ENCODE data around the gene IL26.
"Not testable (repeated sequence)": the region's sequence is repeated elsewhere in the genome, so short reads cannot be mapped to it uniquely, and the experiment has no call there.

The IL26 gene

DNA sequence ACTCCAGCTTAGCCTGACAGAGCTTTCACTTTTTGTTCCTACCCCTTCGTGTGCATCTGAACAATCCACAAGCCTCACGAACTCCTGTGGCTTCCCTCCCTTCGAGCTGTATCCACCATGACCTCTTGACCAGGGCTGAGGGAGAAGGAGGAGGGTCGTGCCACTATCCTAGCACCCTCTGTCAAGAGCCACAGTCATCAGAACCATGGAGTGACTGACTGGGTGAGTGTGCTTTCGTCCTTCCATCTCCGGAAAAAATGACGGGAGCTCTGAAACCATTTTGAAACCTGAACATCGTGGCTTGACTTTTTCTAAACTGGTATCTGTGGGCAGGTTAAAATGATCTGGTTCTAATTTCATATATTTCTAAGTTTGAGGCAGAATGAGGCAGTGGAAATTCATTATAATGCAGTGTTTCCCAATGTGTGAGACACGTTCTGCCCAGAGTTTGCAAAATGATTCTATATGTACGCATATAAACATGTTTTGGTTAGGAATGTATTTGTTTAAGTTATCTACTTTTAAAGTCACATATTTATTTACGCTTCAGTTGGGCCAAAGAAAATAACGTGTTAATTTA, 27.0 kb downstream of the IL26 start:
- no peak for DNase-seq (ENCODE audit: low read depth)

DNA sequence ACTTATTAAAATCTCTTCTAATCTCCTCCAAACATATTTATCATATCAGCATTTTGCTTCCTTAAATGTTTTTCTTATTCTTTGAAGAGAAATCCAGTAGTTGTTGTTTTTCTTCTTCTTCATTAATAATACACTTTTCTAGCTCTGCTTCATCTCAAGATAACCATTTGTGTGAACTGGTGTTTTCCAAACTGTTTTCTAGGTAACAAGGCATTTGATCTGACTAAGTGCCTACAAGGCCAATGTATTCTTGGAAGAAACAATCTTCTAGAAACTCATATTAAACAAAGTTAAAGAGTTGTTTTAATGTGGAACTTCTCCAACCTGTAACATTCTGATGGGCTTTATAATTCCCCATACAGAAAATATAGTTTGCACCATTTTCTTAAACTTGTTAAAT, 35.3 kb downstream of the IL26 start:
- no peak for DNase-seq (ENCODE audit: low read depth)

DNA sequence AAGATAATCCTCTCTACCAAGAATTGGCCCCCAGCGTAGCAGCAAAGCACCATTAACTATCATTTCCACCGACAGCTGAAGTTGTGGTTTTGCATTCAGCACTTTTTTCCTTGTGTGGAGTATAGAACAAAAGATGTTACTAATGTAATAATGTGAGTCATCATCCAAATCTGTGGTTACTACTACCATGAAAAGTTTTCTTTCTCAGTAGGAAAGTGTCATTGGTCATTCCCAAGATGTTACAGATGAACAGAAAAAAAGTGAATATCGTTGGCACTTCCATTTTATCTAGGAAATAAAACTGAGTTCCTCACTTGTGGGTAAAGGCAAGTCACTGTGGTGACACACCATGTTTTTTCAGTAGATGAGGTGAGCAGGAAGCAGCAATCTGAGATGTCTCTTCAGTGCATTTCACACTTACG, 35.8 kb downstream of the IL26 start:
- no peak for DNase-seq (ENCODE audit: low read depth)

DNA sequence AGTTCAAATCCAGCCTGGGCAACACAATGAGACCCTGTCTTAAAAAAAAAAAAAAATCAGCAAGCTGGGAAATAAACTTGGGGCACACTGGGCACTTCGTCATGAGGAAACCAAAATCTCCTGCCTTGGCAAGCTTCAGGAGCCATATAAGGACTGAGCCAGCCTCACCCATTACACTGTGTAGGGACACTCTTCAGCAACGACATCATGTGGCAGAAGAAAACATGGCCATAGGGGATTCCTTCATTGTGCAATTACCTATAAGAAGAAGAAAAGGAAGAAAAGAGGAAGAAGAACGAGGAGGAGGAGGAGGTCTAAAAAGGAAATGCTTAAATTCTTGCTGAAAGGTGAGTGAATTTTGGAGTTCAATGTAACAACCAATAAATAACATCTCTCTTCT, 40.0 kb downstream of the IL26 start:
- DNase-seq (ENCODE audit: low read depth): no peak

DNA sequence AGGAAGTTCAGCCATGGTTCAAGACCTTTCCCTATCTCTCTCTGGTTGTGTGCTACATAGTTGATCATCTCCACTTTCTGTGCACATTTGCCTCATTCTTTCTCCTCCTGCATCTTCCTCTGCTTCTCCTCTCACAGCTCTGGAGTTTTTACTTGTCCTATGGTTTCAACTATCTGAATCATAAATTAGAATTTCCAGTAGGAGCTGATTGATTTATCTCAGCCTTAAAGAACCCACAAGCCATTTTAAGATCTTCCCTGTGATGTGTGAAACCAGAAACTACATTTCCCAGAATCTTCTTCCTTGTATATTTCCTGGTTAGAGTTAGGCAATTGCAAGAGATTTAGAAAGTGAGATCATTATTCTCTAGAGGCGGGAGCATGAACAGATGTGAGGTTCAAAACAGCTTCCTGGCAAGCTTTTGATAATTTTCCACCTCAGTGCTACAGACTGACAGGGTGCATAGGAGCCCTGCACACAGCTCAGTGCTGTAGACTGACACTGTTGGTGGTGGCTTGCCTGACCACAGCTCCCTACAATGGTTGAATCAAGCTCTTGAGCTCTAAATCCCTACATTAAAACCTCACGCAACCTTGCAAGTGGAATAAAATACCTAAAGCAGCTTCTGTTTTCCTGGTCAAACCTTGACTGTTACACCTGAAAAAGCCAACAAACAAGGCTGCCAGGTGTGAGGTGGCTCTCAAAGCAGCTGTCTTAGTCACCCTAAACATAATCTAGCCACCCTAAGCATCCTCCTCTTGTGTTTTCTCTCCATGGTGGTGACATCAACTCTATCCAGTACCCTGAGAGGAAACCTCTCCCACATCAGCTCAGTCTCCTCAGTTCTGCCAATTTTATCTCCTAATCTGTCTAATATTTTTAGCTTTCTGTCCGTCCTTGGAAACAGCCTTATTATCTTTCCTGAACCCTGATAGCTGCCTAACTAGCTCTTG, 44.5 kb downstream of the IL26 start:
- DNase-seq (ENCODE audit: low read depth): no peak

DNA sequence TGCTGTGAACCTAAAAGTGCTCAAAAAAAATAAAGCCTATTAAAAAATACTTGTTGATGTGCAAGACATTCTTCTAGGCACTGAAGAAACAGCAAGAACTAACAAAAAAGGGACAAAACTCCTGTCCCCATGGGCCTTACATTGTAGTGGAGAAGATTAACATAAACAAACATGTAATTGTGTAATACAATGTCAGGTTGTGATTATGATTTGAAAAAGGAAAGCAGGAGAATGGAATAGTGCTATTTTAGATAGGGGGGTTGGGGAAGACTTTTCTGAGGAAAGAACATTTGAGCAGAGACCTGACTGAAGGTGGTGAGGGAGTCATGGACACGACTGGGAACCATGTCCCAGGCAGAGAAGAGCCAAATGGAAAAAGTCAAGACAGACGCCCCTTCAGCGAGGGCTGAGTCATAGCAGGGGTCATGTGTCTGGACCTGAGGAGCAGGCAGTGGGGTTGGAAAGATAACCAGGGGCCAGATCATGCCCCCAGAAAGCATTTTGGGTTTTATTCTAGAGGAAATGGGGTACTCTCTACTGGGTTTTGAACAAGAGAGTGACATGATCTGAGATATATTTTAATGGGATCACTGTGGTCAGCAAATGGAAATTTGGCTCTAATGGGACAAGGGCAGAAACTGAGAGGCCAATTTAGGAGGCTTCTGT, 46.7 kb downstream of the IL26 start:
- DNase-seq (ENCODE audit: low read depth): no peak

DNA sequence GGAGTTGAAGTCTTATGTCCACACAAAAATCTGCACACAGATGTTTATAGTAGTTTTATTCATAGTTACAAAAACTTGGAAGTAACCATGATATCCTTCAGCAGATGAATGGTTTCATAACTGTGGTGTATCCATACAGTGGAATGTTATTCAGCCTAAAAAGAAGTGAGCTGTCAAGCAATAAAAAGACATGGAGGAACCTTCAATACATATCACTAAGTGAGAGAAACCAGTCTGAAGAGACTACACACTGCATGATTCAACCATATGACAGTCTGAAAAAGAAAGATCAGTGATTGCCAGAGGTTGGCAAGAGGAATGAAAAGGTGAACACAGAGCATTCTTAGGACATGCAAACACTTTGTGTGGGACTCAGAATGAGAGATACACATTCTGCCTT, 47.4 kb downstream of the IL26 start:
- DNase-seq (ENCODE audit: low read depth): no peak

DNA sequence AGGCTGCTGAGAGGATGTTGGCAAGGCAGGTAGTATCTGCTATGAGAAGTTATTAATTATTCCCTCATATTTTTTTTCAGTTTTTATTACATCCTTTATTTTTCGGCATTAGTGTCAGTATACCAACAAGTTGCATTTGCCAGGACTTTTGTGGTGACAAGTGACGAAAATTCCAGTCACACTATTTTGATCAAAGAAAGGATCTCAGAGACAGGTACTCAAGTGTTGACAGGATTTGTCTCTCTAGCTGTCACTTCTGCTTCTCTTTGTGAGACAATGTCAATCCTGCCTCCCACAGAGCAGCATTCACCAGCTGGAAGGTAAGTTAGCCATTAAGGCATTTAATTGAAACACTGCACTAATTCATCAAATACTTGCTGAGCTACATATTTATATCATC, 48.0 kb downstream of the IL26 start:
- DNase-seq (ENCODE audit: low read depth): no peak

DNA sequence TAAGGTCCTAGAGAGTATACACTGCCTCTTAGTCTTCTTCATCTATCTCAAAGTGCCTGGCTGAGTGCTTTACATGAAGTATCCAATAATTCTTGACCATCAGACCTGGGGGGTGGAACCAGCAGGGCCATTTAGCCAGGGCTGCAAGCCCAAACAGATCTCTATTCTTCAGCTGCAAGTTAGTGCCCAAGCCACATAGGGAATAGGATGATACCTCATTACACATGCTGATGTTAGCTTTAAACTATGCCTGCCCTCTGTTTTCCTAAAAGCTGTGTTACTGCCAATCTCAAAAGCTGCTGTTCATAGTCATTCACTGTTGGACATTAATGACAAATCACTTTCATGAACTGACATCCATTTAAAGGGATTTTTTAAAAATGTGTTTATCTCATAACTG, 49.4 kb downstream of the IL26 start:
- DNase-seq (ENCODE audit: low read depth): no peak

DNA sequence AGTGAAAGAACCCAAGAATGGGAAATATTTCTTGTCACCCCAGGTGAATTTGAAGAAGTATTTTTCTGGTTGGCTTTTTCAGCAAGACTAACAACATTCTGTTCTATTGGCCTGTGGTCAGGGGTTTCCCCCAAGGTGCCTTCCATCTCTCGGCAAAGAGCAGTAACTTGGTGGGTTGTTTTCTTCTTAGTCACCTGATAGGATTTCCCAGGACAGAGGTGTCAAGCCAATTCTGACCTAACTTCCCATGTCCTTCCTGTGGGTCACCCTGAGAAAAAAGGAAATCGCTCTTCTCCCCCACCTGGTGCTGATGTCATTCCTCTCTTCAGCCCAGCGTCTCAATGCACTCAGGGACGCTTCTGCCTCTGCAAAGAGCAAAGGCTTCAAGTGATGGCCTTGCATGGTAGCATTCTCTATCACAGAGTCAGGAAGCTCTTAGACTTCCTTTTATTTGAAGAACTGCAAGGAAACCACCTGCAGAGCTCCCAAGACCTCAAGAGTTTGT, 50.0 kb downstream of the IL26 start:
- DNase-seq (ENCODE audit: low read depth): peak; percentile 40

DNA sequence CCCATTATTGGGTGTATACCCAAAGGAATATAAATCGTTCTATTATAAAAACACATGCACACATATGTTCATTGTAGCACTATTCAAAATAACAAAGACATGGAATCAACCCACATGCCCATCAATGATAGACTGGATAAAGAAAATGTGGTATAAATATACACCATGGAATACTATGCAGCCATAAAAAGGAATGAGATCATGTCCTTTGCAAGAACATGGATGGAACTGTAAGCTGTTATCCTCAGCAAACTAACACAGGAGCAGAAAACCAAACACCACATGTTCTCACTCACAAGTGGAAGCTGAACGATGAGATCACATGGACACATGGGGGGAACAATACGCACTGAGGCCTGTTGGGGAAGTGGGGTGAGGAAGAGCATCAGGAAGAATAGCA, 50.8 kb downstream of the IL26 start:
- not testable (repeated sequence) for DNase-seq (ENCODE audit: low read depth)

DNA sequence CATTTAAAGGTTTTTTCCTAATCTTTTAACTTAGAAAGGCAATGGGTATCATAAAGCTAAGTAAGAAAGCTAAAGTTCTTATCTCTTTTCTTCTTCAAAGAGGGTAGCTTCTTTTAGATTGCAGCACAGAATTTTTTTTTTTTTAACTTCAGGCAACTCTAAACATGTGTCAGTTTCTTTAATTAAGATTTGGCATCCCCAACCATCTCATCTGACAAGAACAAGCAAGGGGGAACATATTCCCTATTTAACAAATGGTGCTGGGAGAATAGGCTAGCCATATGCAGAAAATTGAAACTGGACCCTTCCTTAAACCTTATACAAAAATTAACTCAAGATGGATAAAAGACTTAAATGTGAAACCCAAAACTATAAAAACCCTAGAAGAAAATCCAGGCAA, 51.8 kb downstream of the IL26 start:
- no peak for DNase-seq (ENCODE audit: low read depth)

DNA sequence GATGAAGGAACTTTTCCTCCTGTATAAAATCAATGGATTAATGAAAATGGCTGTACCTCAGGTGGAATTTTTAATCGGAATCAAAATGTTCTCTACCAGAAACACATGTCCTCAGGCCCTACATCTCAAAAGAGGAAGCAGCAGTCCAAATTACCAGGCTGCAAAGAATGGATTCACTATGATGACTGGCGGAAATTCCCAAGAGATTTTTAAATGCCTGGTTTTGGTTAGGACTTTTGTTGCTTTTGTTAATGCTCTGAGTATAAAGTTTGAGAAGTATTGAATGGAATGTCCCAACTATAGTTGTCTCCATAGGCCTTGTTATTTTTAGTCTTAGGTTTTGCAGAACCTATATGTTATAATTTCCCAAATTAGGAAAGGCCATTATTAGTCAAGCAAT, 54.9 kb downstream of the IL26 start:
- DNase-seq (ENCODE audit: low read depth): no peak

DNA sequence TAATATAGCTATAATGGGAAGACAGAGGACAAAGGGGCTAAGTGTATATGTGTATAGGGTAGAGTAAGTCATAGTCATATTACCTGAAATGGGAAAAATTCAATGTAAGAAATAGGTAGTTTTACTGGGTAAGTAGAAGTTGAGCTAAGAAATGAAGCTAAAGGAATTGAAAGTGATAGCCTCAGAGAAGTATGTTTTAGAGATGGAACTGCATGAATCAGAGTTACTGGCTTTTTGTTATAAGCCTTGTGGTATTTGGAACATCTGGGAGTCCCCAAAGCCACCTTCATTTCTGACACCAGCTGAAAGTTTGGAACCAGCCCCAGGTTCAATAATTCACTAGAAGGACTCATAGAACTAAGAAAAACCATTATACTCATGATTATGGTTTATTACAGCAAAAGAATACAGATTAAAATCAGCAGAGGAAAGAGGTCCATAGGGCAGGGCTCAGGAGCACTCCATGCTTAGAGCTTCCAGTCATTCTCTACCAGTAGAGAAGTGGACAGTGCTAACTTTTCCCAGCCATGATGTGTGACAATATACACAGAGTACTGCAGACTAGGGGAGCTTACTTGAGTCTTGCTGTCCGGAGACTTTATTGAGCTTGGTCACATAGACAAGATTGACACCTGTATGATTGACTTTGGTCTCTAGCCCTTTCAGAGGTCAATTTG, 56.3 kb downstream of the IL26 start:
- DNase-seq (ENCODE audit: low read depth): no peak

DNA sequence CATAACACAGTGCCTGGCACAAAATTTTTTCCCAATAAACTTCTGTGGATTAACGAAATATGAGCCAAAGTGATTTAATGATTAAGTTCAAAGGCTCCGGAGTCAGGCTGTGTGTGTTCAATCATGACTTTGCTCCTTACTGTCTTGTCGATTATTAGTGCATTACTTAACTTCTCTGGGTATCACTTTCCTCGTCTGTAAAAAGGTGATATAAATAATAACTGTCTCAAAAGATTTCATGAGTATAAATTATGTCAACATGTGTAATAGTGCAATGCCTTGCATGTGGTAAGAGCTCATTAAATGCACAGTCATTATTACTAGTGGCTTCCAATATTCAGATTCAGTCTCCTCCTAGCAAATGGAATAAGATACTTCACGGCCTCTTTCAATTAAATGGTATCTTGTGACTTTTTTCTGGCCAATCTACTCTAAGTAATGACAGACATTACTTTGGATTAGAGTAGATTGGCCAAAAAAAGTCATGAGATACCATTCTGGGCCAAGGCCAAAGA, 59.2 kb downstream of the IL26 start:
- DNase-seq (ENCODE audit: low read depth): no peak

DNA sequence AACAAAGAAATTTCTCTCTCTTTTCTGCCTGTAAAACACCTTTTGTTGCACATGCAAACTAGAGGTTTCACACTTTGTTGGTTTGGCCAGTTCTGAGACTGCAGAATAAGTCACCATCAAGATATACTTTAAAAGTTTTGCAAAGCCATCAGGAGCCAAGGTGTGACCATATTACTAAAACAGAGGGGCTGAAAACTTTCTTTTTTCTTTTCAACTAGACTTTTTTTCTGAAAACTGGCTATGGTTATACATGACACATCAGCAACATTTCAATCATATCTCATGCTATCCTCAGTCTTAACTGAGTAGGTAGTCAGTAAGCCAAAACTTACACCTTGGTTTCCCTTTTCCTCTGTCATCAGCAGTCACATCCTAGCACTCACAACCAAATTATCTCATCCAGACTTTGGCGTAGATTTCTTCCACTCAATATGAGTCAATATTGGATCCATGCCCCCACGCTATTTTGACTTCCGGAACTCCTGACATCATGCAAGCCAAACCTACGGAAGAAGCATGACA, 62.0 kb downstream of the IL26 start:
- DNase-seq (ENCODE audit: low read depth): peak; percentile 12

DNA sequence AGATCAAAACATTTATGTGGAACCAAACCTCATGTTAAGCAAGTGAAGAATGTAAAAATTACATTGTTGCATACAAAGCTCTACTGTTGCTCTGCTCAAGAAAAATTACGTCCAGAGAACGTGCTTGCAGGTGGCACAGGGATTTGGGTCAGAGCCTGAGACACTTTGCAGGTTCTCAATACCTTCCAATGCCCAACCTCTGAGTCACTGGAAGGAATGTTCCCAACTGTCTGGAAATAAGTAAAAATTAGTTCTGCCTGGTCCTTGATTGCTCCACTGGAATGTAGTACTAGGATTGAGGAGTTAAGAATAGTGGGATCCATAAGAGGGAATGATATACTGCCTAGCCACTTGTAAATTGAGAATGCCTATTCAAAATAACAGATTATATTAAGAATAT, 63.2 kb downstream of the IL26 start:
- no peak for DNase-seq (ENCODE audit: low read depth)

DNA sequence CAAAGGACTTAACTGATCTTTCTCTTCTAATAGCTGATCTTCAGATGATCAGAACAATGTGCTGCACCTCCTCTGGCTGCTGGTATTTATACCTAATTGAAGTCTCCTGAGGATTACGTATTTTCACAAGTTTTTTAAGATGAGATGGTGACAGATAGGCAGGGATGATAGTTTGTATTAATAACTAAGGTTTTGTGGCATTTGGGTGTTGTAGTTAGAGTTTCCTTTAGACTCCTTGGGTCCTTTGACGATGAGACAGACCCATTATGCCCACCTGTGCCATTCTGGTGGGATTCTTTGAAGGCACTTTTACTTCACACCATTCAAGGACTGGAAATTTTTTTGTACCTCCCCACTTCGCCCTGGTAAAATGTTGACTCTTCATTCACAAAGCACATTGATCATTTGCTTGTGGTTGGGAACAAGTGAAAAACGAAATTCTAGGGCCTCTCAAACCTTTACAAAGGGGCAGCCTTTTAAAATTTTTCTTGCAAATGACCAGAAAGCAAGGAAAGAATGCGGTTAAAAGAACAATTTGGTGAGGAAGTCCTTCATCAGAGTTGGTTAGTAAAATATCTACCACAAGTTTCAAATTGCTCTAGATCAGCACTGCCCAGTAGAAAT, 65.8 kb downstream of the IL26 start, which contains the start of gene IFNG:
Gene IFNG, minus strand, starts transcription at position 60 of the 624 bp plus-strand sequence. CDS start 125 bp downstream, outside the sequence.
- DNase-seq (ENCODE audit: low read depth): no peak

DNA sequence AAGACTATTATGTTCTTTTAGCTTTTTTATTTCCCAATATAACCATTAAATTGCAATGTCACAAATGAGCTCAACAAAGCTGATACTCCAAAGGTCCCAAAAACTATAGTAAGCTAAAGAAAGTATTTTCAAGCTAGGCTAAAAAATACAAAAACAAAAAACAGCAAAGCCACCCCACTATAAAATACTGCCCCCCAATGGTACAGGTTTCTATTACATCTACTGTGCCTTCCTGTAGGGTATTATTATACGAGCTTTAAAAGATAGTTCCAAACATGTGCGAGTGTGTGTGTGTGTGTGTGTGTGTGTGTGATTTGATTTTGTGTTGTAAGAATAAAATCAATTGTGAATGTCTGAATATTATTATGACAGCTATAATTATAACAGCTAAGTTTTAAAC, 67.2 kb downstream of the IL26 start:
- DNase-seq (ENCODE audit: low read depth): no peak

DNA sequence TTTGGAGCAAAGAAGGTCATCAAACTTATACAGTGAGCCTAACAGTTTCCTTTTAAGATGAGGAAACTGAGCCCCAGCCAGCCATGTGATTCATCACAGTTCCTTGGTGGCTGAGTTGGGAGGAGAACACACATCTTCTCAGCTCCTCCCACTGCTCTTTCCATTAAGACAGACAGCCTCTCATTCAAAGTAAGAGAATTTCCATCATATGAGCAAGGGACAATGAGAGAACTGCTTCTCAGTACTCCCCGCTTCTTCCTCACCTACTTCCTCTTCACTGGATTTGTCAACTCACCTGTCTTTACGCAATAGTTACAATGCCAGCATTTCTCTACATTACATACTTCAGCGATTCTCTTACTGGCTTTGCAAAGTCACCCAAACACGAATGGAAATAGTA, 68.2 kb downstream of the IL26 start:
- no peak for DNase-seq (ENCODE audit: low read depth)

DNA sequence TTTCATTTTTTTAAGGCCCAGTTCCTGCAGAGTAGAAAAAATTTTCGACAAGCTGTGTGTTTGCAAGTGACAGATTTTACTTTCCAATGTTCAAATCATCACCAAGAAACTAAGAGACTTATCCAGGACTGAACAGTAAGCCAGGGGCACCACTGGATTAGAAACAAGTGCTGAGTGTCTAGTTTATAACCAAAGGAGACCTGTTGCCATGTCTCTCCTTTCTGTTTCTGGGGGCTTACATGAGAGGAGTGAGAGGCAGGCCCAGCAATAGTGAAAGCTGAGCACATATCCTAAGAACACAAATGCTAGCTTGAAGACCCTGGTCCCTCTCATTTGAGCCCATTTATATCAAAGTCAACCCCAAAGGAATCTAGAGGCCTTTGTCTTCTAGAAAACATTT, 69.0 kb downstream of the IL26 start:
- no peak for DNase-seq (ENCODE audit: low read depth)
